IPS DF 4.7 (cell line): ENCODE measurements around the gene COX20.
"Not testable (repeated sequence)": the region's sequence is repeated elsewhere in the genome, so short reads cannot be mapped to it uniquely, and the experiment has no call there.

Experiments
- DNase-seq: peaks from one replicate; pipeline ENCODE4 v3.0.0-alpha.2; 2013; ENCODE audit warnings: low spot score; ENCODE audit errors: extremely low read depth

Gene COX20

GRCh38 chr1:244822878-244823277, 12.6 kb upstream of the COX20 start:
- no peak for DNase-seq

- no peak for DNase-seq
These were observed 8.7 kb upstream of the COX20 start for GRCh38 chr1:244826712-244827111.

DNA sequence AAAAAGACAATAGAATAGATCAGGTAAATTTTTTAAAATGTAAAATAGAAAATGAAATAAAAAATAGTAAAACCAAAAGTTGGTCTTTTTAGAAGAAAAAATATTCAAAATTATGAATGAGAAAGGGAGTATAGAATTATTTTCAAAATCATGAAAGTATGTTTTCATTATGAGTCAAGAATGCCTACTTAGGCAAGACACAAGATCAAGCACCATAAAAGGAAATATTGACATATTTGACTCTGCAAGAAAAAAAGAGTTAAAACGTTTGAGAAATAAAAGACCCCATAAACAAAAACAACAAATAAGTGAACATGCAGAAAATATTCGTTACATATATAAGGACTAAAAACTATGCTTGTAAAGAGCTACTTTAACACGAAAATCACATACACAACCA, 4.8 kb upstream of the COX20 start:
- no peak for DNase-seq

GRCh38 chr1:244833260-244833659, 2.2 kb upstream of the COX20 start:
- not testable (repeated sequence) for DNase-seq

DNA sequence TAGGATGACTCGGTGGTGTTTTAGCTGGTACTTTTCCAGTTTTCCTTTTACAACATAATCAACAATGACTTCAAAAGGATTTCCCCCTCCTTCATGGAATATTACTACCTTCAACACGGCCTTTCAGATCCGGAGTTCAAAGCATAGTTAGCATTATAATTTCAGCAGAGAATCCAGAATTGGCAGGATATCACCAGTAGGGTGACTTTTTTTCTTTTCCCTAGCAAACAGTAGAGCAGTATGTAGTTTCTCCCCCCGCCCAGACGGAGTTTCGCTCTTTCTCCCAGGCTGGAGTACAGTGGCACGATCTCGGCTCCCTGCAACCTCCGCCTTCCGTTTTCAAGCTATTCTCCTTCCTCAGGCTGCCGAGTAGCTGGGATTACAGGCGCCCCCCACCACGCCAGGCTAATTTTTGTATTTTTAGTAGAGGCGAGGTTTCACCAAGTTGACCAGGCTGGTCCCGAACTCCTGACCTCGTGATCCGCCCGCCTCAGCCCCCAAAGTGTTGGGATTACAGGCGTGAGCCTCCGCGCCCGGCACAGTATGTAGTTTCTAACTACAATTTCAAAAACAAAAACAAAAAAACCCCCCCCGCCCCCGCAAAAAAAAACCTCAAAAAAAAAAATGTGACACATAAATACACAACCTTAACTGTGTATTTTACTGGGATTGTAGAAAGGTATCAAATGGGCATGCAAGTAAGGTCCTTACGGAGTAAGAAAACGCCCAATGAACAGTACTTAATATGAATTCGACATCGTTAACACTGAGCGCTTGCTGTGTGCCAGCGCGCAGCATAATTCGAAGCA, 1.5 kb upstream of the COX20 start:
- DNase-seq, result no peak

DNA sequence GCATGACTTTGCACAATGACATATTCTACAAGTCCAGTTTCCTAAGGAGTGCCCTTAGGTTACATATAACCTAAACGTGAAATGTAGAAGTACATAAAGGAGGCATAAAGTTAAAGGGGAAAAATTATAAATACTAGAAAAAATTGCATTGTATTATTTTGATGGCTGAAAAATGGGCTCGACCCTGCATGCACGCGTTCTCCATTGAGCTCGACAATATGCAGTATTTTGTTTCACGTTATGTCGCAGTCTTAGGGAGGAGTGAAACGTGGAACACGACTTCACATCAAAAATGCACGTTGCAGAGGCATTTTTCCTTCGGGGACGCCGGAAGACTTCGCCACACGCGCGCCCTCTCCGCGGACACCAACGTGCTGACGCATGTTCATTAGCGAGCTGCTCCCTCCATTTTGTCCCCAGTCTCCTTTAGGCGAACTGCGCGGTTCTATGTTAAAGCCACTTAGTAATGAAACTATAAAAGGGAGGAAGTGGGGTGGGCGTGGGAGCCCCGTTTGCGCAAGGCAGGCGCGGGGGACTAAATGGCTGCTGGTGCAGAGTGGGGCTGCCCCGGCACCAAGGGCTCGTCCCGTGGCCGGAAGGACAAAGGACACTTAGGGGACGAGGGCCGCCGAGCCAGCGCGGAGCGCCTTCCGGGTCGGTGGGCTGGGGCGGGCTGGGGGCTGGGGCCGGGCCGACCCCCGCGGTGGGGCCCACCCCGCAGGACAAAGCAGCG, 749 bp upstream of the COX20 start:
- no peak for DNase-seq

DNA sequence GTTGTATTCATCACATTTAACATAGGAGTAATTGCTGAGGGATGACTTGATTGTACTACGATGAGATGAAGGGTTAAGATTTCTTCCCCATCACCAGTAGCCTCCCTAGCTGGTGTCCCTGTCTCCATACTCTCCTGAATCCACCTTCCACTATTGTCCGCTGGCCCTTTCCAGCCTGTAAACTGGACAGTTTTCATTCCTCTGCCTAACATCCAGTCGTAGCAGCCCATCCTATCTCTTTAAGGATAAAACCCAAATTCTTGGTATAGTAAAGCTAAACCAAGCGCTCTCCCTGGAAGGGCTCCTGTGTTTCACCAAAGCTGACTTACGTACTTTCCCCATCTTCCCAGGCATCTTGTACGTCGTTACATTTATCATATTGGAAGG, 670 bp downstream of the COX20 start:
- no peak for DNase-seq

DNA sequence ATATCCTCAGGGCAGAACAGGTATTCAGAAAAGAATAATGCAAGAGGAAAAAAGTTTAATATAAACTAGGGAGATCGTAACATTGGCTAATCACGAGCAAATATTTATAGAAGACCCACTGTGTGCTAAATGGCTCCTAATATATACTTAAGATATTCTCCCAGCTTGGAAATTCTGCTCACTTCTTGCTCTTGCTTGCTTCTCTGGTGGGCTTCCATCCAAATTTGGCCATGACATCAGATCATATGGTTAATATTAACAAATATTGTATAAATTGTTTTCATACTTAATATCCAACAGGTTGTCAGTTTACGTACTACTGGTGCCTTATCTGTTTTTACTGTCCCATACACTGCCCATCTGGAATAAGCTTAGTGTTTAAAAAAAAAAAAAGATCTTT, 1.1 kb downstream of the COX20 start:
- no peak for DNase-seq

DNA sequence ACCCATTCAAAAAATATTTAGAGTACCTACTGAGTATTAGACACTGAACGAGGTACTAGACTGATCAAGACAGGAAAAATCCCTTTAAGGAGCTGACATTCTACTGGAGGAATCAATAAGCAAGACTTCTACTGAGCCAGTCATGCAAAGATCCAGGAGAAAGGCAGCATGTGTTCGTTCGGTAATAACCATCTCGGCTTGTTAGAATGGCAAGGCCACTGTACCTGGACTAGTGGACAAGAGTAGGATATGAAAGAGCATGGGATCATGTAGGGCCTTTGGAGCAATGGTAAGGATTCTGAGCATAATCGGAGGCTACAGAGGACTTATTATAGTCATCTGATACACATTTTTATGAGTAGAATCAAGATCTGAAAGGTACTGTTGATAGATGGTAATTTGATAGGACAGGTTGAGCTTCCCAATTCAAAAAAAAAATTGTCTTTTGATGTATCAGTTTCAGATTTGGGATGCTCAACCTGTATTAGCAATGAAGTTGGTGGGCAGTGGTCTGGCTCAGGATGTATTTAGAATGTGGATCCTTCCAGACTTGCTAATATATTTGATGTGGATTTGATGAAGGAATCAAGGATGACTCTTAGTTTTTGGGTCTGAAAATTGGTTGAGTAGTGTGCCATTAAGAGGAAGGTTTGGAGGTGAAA, 2.3 kb downstream of the COX20 start:
- DNase-seq, result no peak

DNA sequence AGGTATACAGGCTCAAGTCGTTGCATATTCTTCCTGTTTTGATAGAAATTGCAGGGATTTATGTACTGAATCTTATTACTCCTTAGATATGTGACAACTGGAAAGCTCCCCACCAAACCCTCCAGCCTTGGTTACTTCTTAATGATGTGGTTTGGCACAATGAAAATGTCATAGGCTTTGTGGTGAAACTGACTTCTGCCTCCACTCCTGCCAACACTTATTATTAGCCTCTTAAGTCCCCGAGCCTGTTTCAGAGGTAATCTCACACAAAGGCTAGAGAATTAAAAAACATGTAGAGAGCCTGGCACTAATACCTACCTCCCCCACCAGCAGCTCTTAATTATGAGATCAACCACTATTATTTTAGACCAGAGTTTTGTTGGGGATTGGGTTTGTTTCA, 4.2 kb downstream of the COX20 start:
- DNase-seq, result no peak

DNA sequence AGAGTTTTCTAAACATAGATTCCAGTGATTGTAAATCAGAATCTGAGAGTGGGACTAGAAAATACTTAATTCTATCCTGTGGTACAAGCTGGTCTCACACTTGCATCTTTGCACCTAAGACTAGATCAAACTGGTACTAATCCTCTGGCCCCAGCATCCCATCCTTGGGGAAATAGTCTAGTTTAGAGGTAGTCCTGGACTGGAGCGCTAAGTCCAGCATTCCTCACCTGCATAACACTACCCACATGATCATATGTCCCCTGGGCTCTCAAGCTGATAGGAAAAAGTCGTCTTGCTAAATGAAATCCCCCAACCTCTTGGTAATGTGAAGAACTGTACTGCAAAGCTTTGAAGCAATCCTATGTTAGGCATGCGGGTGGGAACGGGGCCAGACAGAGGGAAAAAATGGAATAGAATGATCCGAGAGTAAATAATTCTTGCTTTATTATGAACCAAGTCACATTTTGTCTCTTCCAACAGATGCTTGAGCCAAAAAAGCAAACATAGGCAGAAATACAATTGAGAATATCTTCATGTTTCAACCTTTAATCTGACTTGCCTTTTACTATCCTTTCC, 4.8 kb downstream of the COX20 start:
- no peak for DNase-seq

GRCh38 chr1:244841273-244841927, 5.9 kb downstream of the COX20 start:
- DNase-seq, result no peak

DNA sequence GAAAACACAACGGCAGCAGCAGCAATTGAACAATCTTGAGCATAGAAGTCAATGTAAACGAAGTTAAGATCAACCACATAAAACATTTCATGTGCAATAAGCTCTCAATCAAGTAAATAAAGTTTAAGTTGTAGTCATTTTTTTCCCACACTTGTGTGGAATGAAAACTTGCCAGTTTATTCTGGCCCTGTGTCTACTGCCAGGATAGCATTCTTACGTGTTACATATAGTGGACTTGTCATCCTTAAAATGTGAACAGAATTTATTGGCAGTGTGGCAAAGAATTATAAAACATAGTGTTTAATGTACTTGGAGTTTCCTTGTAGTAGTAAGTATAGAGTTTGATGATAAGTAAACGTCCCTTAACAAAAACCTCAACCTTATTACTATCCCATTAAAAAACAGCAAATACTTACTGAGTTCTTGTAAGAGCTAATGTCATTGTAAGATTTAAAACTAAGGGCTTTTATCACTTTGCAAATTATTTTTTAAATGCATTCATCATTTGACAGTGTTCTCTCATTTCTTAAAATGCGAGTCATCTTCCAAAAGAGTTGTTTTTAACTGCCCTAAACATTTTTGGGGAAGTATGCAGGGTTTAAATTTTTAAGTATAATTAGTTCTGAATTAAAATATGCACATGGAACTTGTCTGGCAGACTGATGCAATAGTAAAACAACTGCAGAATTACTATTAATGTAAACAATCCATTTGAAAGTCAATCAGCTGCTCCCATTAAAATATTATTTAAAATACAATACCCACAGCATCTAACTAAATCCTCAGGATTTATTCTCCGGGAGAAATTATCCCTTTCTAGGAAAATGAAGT, 7.9 kb downstream of the COX20 start:
- DNase-seq, result no peak

GRCh38 chr1:244844155-244845121, 9.0 kb downstream of the COX20 start:
- DNase-seq, result no peak

DNA sequence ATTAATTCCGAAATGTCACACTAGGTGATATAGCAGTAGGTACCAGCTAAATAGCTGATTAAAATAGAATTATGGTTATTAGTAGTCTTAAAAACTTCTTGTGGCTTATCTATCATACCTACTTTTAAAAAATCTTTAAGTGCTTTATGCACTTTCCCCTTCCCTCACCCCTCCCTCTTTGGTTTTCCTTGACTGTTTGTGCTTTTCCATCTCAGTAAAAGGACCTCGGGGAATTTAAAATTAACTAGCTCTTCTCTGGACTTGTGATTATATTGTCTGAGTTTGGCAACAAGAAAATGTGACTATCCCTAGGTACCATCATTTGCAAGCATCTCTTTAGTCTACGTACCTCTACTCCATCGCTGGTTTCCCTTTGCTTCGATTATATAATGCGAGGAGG, 11.2 kb downstream of the COX20 start:
- no peak for DNase-seq

- no peak for DNase-seq
These were observed 13.9 kb downstream of the COX20 start for GRCh38 chr1:244849189-244849866.

GRCh38 chr1:244850099-244850852, 14.8 kb downstream of the COX20 start:
- DNase-seq, result no peak

- no peak for DNase-seq
These were observed 15.4 kb downstream of the COX20 start for GRCh38 chr1:244850896-244851295.
